HG03280 (cell line): ENCODE measurements around the gene NUP98.

Source experiments
- ATAC-seq: cut with Tn5 transposase; IDR thresholded peaks from one replicate; pipeline ENCODE4 v1.9.1; 2021; ENCODE audit warnings: mild to moderate bottlenecking, moderate library complexity; ENCODE audit not compliant: unreplicated experiment

NUP98 gene

GRCh38 chr11:3738723-3739122, 58.6 kb downstream of the NUP98 start:
- ATAC-seq: no peak

- ATAC-seq: no peak
Observed at GRCh38 chr11:3738241-3738640, 59.1 kb downstream of the NUP98 start.

- ATAC-seq: no peak
Observed at GRCh38 chr11:3737386-3737933, 59.9 kb downstream of the NUP98 start.

- ATAC-seq: no peak
Observed at GRCh38 chr11:3736816-3737215, 60.5 kb downstream of the NUP98 start.

GRCh38 chr11:3735827-3736226, 61.5 kb downstream of the NUP98 start:
- ATAC-seq: no peak

GRCh38 chr11:3732671-3733436, 64.5 kb downstream of the NUP98 start:
- no peak for ATAC-seq

GRCh38 chr11:3723014-3723708, 74.2 kb downstream of the NUP98 start:
- no peak for ATAC-seq

GRCh38 chr11:3722100-3722499, 75.3 kb downstream of the NUP98 start:
- no peak for ATAC-seq

GRCh38 chr11:3720997-3721396, 76.4 kb downstream of the NUP98 start:
- no peak for ATAC-seq

- ATAC-seq: no peak
Observed at GRCh38 chr11:3712274-3712673, 85.1 kb downstream of the NUP98 start.

- ATAC-seq: no peak
Observed at GRCh38 chr11:3710485-3711259, 86.7 kb downstream of the NUP98 start.

- ATAC-seq: no peak
Observed at GRCh38 chr11:3709977-3710376, 87.4 kb downstream of the NUP98 start.

GRCh38 chr11:3707176-3707575, 90.2 kb downstream of the NUP98 start:
- ATAC-seq: no peak

GRCh38 chr11:3703383-3703782, 94.0 kb downstream of the NUP98 start:
- no peak for ATAC-seq

- ATAC-seq: no peak
Observed at GRCh38 chr11:3700910-3701309, 96.4 kb downstream of the NUP98 start.

- no peak for ATAC-seq
Observed at GRCh38 chr11:3700410-3700809, 96.9 kb downstream of the NUP98 start.

- ATAC-seq: no peak
Observed at GRCh38 chr11:3686751-3687150, 110.6 kb downstream of the NUP98 start.

- no peak for ATAC-seq
Observed at GRCh38 chr11:3685923-3686322, 111.4 kb downstream of the NUP98 start.

GRCh38 chr11:3684819-3685172, 112.6 kb downstream of the NUP98 start:
- no peak for ATAC-seq

GRCh38 chr11:3684129-3684818, 113.1 kb downstream of the NUP98 start:
- no peak for ATAC-seq

GRCh38 chr11:3683039-3683438, 114.3 kb downstream of the NUP98 start:
- ATAC-seq: no peak
